ENCODE measurements around the gene KCNA5. TPM values are rescaled to one million over a fixed set of nuclear protein-coding genes. Genes with fewer than 3 reads are reported as not detected.

The KCNA5 gene
- total RNA-seq (under 1 TPM; 0.23 to 0.83 (median 0.47) TPM), polyA plus RNA-seq (1 to 10 TPM in 1 of 3 donors, under 1 TPM in 2; 0.58 to 1.1 (median 0.72) TPM)
- long read RNA-seq, donor 1, partial matches to known transcripts, result 0 of 4 reads
- long read RNA-seq, donor 1, other reads (novel, unspliced or antisense), result 0 of 4 reads
- long read RNA-seq, donor 2, transcript KCNA5-201 (1 exons, 2,800 nt), result major isoform, 5 of 5 reads
- long read RNA-seq, donor 2, partial matches to known transcripts, result 0 of 5 reads
- long read RNA-seq, donor 2, other reads (novel, unspliced or antisense), result 0 of 5 reads

DNA sequence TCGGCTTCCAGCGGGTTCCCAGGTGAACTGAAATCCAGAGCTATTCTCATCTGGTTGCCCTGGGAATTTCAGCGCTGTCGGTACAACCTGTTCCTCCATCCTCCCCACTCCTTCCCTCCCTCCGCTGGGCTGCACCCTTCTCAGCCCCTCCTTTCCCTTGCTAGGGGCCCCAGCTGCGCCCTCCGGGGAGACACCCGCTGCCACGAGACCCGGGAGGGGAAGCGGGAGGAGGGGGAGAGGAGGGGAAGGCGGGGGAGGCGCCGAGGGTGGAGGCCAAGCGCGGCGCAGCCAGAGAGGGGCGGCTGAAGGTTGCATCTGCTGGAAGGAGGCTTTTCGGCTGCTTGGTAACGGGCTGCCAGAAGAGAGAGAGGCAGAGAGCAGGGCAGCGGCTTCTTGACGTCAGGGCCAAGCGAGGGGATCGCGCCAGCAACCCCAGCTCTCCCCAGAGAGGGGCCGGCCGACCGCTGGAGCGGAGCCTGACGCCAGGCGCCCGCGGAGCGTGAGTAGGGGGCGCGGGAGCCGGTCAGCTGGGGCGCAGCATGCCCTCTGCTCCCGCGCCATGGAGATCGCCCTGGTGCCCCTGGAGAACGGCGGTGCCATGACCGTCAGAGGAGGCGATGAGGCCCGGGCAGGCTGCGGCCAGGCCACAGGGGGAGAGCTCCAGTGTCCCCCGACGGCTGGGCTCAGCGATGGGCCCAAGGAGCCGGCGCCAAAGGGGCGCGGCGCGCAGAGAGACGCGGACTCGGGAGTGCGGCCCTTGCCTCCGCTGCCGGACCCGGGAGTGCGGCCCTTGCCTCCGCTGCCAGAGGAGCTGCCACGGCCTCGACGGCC lies at the start of gene KCNA5:
Gene KCNA5, plus strand, starts transcription at position 291 of the 831 bp plus-strand sequence. Its CDS starts 269 bp downstream, at position 560.
- 4 to 5% (median 4%) methylated on average over 21 to 68 of the region's 68 CpGs for WGBS, 5 donors
- no peak within 1 kb of the TSS for H3K27ac ChIP-seq
- H3K9me3 ChIP-seq, result peaks cover 0 to 5% (median 0%) of the 10 kb centered on the region in 8 donors
- intact Hi-C loops (cut with DNase I; ENCODE audit: low total_unique reads), result no loop called here
- peaks cover 0 to 74% (median 23%) of the 10 kb centered on the region in 7 donors for H3K27me3 ChIP-seq (replicated peaks in 1 of 7)
- peak; percentile 79 for DNase-seq
- TF ChIP-seq POLR2AphosphoS5 (IDR thresholded peaks at IDR 0.05) (peak in 1 of 3 donors; percentile 59), CTCF (IDR thresholded peaks at IDR 0.05 in 8 of 11, conservative IDR thresholded peaks at IDR 0.05 in 3 of 11) (no peak), POLR2A (IDR thresholded peaks at IDR 0.05) (no peak)
- H3K4me3 ChIP-seq, result peak within 1 kb of the TSS in 7 of 8 donors; percentile 1 to 56 (median 19)
- peaks cover 0 to 26% (median 12%) of the 10 kb centered on the region in 6 donors for H3K4me1 ChIP-seq
- H3K36me3 ChIP-seq, result no peaks in the 10 kb centered on the region

DNA sequence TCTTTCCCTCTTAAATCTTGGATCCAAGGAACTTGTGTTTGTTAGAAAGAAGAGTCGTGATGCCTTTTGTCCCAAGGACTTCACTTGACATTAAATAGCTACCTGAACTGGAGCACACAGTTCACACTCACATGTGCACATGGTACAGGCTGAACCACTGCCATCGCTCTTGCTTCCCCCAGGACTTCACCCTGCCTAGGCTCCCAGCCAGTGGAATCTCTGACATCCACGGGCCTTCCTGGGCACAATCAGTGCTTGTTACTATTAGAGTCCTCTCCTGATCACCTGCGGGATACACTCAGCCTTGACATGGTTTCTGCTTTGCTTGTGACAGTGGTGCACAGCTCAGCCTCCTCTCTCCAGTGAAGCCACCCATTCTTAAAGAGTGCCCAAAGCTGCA lies 49.1 kb upstream of the KCNA5 start:
- Histone ChIP-seq H3K4me1 (no peaks in the 10 kb centered on the region), H3K9me3 (no peaks in the 10 kb centered on the region), H3K36me3 (no peaks in the 10 kb centered on the region), H3K27me3 (replicated peaks in 1 of 7) (peaks cover 0 to 61% (median 7%) of the 10 kb centered on the region in 7 donors), H3K27ac (no peak overlapping the region), H3K4me3 (no peak overlapping the region)
- intact Hi-C loops (cut with DNase I; ENCODE audit: low total_unique reads), result no loop called here
- 66 to 85% (median 82%) methylated on average over 4 of the region's 4 CpGs for WGBS, 5 donors
- TF ChIP-seq CTCF (IDR thresholded peaks at IDR 0.05 in 8 of 11, conservative IDR thresholded peaks at IDR 0.05 in 3 of 11) (no peak), POLR2A (IDR thresholded peaks at IDR 0.05) (no peak), POLR2AphosphoS5 (IDR thresholded peaks at IDR 0.05) (no peak)
- DNase-seq, result no peak

GRCh38 chr12:4996714-4997113 lies 47.0 kb upstream of the KCNA5 start:
- Histone ChIP-seq H3K4me1 (no peaks in the 10 kb centered on the region), H3K36me3 (no peaks in the 10 kb centered on the region), H3K27ac (no peak overlapping the region), H3K9me3 (no peaks in the 10 kb centered on the region), H3K4me3 (no peak overlapping the region), H3K27me3 (replicated peaks in 1 of 7) (peaks cover 0 to 80% (median 7%) of the 10 kb centered on the region in 7 donors)
- DNase-seq, result no peak
- 49 to 63% (median 58%) methylated on average over 4 of the region's 4 CpGs for WGBS, 5 donors
- intact Hi-C loops (cut with DNase I; ENCODE audit: low total_unique reads), result no loop called here
- no peak for TF ChIP-seq POLR2AphosphoS5 (IDR thresholded peaks at IDR 0.05)

GRCh38 chr12:4997939-4998338 lies 45.7 kb upstream of the KCNA5 start:
- Histone ChIP-seq H3K36me3 (no peaks in the 10 kb centered on the region), H3K27ac (no peak overlapping the region), H3K4me3 (no peak overlapping the region), H3K27me3 (replicated peaks in 1 of 7) (peaks cover 0 to 76% (median 7%) of the 10 kb centered on the region in 7 donors), H3K4me1 (no peaks in the 10 kb centered on the region), H3K9me3 (no peaks in the 10 kb centered on the region)
- WGBS, 5 donors, result 69 to 80% (median 75%) methylated on average over 7 of the region's 7 CpGs
- TF ChIP-seq CTCF (IDR thresholded peaks at IDR 0.05 in 8 of 11, conservative IDR thresholded peaks at IDR 0.05 in 3 of 11), result no peak
- TF ChIP-seq POLR2A (IDR thresholded peaks at IDR 0.05), result no peak
- TF ChIP-seq POLR2AphosphoS5 (IDR thresholded peaks at IDR 0.05), result no peak
- intact Hi-C loops (cut with DNase I; ENCODE audit: low total_unique reads), result no loop called here
- no peak for DNase-seq

All from spleen (tissue), 13 donors.